Ovary (tissue), 3 donors: Measurements from ENCODE around the gene SLCO3A1.

Experiments
- CTCF ChIP-seq, 3 donors: fragments of 450-650 bp in 2 of 3; fragments of 200-600 bp in 1 of 3; IDR thresholded peaks; one replicate each; pipeline versions ENCODE4 v1.5.1 to v1.8.0; 2016 to 2022; ENCODE audit warnings: antibody characterized with exemption in 3 of 3, mild to moderate bottlenecking in 1 of 3
- POLR2A ChIP-seq: fragments of 450-650 bp; IDR thresholded peaks from one replicate; pipeline ENCODE4 v1.6.1; 2017; ENCODE audit warnings: antibody characterized with exemption, mild to moderate bottlenecking, moderate library complexity
- donor health status: DM: no; HTN: no; CAD: no.

GRCh38 chr15:91988071-91988470, 134.6 kb downstream of the SLCO3A1 start:
- no peak for TF ChIP-seq POLR2A
- no peak for TF ChIP-seq CTCF (IDR thresholded peaks at IDR 0.05)
